SK-MEL-5 (cell line): ENCODE results near the gene TBC1D10A. TPM values are rescaled to one million over a fixed set of nuclear protein-coding genes. Genes with fewer than 3 reads are reported as not detected.
A peak's percentile ranks its signal among the peaks of the same experiment; 100 is the strongest.

Experiments used
- DNase-seq: peaks from one replicate; pipeline ENCODE4 v3.0.0-alpha.2; 2016; ENCODE audit warnings: low read depth, low spot score
- in situ Hi-C: cut with HindIII; loops from 2 replicates; pipeline ENCODE4 v1.10.0; 2016; ENCODE audit warnings: low sequenced_read_pairs, high pct_unique_total_duplicates, low pct_unique_long_range_greater_than_20kb
- total RNA-seq: library from RNA; depleted of rRNA; stranded (reverse); fragments of >200 nt; shearing (Covaris generic); gene quantifications from 2 replicates; pipeline ENCODE4 v1.2.3, GENCODE V29; 2014

TBC1D10A gene
- total RNA-seq, 1 experiment from 2014 or later = 38.2 TPM

DNA sequence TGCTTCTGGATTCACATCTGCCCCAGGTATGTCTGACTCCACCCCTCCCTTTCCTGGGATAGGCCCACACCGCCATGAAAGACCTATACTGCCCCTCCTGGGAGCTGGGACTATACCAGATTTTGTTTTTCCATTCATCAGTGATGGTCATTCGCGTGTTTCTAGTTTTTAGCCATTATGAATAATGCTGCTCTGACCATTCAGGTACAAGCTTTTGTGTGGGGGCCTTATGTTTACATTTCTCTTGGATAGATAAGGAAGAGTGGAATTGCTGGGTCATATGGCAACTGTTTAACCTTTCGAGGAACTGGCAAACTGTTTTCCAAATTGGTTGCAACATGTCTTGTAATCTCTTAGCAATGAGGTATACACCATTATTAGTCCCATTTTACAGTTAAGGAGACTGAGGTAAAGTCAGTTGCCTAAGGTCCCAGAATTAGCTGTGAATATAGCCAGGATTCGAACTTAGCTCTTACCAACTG, 1.2 kb upstream of the TBC1D10A start:
- in situ Hi-C loops = loop anchor here (10.0 kb wide), 1 partner anchor 97 kb away; the partner anchor contains the start of gene MTFP1
- peak; percentile 38 for DNase-seq

DNA sequence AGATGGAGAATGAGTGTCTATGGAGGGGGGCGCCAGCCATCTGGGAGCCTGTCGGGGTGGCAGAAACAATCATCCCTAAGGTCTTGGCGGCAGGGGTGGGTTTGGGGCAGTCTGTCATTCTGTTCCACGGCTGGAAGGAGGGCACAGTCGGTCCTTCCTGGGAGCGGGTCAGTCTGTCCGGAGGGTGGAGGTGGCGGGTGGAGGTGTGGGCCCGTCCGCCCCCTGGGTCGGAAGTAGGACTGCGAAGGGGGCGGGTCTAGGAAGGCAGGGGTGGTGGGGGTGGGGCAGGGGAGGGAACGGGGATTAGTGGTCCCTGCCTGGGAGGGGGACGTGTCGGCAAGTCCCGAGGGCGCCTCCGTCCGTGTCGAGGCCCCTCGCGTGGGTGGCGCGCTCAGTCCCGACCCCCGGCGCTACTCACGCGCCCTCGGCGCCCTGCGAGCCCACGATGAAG, 461 bp downstream of the TBC1D10A start:
- DNase-seq = peak; percentile 48
- in situ Hi-C loops = loop anchor here (10.0 kb wide), 1 partner anchor 99 kb away; the partner anchor contains the start of gene MTFP1

GRCh38 chr22:30325724-30326254, 952 bp downstream of the TBC1D10A start:
- in situ Hi-C loops = loop anchor here (10.0 kb wide), 1 partner anchor 99 kb away; the partner anchor contains the start of gene MTFP1
- no peak for DNase-seq

DNA sequence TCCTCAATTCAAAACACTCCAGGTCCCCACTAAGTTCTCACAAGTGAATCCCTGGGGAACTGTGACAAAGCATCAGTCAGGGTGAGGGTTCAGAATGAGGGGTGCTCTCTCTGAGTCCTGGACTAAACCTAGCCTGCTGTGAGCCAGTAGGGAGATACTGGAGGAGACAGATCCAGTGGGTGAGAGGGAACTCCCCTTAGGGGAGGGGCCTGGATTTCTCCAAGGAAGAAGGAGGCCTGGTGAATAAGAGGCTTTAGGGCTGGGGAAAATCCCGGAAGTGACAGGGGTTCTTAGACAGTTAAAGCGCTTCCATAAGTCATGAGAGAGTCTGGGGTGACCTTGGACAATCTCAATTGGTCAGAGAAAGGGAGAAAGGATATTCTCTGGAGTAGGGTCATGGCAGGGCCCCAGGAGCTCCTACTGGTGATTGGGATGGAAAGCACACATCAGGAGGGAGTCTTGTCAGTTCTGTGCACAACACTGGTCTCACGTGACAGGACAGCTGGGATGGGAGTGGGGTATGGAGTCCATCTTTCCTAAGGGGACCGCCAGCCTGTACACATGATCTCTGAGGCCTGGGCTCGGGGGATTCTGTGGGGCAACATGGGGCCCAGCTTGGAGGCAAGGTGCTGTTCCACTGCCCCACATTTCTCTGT, 1.5 kb downstream of the TBC1D10A start:
- in situ Hi-C loops = loop anchor here (10.0 kb wide), 1 partner anchor 100 kb away; the partner anchor contains the start of gene MTFP1
- DNase-seq = peak; percentile 86

DNA sequence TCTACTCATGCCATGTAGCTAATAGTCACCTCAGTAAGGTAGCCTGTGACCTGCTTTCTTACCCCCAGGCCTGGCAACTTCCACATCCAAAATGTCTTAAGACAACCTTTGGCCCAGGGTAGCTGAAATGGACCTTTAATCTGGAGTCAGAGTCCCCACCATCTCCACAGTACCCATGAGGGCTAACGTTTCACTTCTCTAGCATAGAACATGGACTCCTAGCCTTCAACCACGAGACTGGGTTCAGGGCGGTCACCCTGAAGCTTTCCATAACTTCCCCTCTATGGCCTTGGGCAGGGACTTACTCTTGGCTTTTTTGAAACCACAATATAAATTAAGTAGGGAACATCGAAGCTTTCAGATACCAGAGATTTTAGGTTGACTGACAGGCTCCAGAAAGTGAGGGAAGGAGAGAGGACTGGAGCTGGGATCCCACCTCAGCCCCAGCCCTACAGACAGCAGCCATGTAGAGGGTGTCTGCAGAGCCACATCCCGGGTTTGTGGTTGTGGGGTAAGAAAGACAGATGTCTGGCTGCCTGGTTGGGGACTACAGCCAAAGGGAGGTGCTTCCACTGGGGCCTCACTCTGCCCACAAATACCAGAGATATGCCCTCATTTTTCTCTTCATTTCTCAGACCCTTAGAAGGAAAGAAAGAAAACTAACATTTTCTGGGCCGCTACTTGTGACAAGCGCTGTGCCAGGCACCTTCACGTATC, 2.6 kb downstream of the TBC1D10A start:
- in situ Hi-C loops = loop anchor here (10.0 kb wide), 1 partner anchor 101 kb away; the partner anchor contains the start of gene MTFP1
- no peak for DNase-seq

DNA sequence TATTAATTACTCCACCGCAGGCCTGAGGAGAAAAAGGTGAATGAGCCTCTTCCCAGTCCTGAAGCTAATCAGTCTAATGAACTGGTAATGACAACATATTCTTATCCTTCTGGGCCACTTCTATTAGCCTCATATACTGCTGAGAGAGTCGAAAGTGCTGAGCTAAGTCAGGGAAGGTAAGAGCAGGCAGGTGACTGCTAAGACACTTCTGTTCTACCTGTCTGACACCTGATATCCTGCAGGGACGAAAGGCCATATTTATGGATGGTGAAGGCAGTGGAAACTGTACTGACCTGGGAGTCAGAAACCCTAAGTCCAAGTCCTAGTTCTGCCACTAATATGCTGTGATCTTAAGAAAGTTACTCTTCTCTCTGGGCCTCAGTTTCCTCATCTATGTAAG, 3.5 kb downstream of the TBC1D10A start:
- in situ Hi-C loops = loop anchor here (10.0 kb wide), 1 partner anchor 102 kb away; the partner anchor contains the start of gene MTFP1
- no peak for DNase-seq

GRCh38 chr22:30321461-30321860, 5.3 kb downstream of the TBC1D10A start:
- in situ Hi-C loops = loop anchor here (10.0 kb wide), 1 partner anchor 103 kb away; the partner anchor contains the start of gene MTFP1
- no peak for DNase-seq

DNA sequence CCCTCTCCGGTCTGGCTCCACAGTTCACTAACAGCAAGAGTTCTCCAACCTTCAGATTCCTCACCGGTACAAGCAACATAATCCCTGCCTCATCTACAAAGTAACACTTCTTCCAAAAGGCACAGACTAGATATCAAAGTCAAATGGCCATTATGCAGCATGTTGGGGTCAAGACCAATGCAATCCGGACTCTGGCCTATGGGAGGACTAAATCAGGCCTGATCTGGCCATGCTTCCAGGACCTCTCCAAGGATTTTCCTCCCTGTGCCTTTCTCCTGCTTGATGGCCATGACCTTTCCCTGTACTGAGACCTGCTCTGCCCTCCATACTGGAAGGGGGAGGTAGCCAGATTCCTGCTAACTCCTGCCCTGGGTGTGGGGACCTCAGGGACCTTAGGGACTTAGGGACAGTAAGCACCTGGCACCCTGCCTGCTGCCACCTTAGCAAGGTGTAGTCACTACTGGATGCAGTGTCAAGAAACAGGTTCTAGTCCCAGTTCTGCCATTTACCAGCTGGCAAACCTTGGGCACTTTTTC, 6.7 kb downstream of the TBC1D10A start:
- no peak for DNase-seq
- in situ Hi-C loops = loop anchor here (10.0 kb wide), 1 partner anchor 105 kb away; the partner anchor contains the start of gene MTFP1

GRCh38 chr22:30318799-30319419, 7.8 kb downstream of the TBC1D10A start:
- DNase-seq = peak; percentile 93

GRCh38 chr22:30317778-30318177, 9.0 kb downstream of the TBC1D10A start:
- DNase-seq = no peak

More at GRCh38 chr22:30318799-30319419, 7.8 kb downstream of the TBC1D10A start:
- in situ Hi-C loops = no loop called here

DNA sequence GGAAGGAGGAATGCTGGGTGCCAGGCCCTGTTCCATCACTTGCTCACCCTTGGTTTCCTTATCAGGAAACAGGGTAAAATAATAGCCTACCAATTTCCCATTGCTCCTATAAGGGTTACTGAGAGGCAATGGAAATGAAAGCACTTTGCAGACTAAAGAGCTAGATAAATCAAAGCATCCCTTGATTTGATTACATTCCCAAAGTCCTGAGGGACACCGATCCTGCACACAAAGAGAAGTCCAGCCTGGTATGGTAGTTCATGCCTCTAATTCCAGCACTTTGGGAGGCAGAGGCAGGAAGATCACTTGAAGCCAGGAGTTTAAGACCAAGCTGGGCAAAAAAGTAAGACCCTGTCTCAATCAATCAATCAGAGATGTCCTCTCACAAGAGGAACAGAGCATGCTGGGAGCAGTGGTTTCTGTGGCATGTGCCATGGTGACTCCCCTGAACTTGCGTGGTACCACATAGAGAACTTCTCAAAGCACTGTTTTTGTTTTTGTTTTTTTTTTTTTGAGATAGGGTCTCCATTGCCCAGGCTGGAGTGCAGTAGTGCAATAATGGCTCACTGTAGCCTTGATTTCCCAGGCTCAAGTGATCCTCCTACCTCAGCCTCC, 10.7 kb downstream of the TBC1D10A start:
- in situ Hi-C loops = no loop called here
- DNase-seq = no peak

More at GRCh38 chr22:30317778-30318177, 9.0 kb downstream of the TBC1D10A start:
- in situ Hi-C loops = no loop called here

DNA sequence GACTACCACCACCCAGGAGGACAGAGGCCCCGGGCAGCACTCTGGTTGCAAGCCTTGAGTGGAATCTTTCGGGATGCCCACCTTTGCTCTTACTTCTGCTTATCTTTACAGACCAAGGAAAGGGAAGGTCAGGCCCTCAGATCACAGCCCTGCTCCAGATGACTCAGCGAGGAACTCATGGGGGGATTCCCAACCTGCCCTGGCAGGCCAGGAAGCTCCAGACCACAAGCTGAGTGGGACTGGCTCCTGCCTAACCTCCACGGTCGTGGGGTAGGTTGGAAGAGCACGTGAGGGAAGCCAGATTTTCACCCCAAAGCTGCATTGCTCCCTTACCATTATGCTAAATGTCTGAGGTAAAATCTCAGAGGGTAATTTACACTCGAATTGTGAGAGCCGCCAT, 11.8 kb downstream of the TBC1D10A start:
- in situ Hi-C loops = no loop called here
- no peak for DNase-seq

DNA sequence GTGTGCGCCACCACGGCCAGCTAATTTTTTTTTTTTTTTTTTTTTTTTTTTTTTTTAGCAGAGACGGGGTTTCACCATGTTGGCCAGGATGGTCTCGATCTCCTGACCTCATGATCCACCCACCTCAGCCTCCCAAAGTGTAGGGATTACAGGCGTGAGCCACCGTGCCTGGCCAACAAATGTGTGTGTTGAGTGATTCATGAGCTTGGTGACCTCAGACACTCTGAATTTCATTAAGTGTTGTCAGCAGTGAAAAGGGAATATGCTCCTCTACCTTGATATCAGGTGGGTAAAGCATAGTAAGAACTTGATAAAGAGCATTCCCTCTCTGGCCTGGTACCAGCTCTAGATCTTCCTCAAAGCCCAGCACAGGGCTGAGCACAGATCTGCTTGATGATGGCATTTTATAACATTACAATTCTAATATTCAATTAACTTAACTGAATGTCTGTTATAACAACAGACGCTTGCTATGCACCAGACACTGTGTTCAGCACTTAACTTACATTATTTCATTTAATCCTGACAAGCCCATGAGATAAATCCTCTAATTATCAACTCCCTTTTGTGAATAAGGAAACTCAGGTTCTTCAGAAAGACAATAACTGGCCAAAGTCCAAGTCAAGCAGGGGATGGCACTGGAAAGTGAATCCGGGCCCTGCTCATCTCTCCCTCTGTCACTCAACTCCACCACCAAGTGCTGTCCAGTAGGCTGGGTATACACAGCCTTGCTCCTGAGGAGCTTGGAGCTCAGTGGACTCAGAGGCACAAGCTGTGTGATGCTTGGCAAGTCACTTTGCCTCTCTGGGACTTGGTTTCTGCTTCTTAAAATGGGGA, 13.0 kb downstream of the TBC1D10A start:
- in situ Hi-C loops = no loop called here

GRCh38 chr22:30312053-30312452, 14.7 kb downstream of the TBC1D10A start:
- in situ Hi-C loops = no loop called here
- DNase-seq = no peak

More for the DNA sequence above, 13.0 kb downstream of the TBC1D10A start:
- no peak for DNase-seq

DNA sequence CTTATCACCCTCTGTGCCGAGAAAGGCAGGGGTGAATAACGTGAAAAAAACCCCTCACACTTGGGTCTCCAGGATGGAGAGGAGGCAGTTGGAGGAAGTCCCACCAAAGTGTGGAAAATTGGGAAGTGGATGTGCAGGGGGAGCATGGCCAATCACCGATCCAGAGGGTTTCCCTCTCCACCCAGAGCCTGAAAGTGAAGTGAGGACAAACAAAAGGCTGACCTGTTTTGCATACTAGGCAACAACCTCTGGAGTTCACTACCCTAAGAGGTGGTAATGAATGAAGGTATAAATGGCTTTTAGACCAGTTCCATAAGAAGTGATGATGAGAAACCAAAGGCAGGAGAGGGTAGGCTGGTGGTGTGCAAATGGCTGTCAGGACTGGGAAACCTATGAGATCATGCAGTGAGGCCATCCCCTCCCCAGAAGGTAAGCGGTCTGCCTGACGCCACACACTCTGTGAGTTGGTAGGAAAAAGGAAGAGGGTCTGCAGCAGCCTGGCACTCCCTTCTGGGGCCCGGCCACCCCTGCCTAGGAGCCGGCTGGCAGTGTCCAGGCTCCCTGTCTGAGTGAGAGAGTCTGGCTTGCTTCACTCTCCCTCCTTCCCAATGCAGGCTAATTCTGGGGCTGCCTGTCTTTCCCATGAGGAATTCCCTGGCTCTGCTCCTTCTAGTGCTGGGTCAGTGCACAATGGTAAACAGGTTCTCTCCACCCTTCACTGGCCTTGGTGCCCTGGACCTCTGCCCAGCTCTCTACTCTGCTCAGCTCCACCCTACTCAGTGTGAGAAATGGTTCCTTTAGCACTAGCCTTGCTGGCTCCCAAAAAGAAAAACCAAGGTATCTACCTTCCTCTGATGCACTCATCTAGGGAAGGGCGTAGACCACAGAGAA, 15.6 kb downstream of the TBC1D10A start:
- in situ Hi-C loops = no loop called here
- no peak for DNase-seq
